WI38 (cell line): ENCODE measurements around the gene ZNF365.

Experiments
- H3K4me3 ChIP-seq: 2 replicates; pipeline ENCODE4 v1.5.1; 2011; ENCODE audit warnings: low read depth, mild to moderate bottlenecking, control low read depth, low read length
- TF ChIP-seq, protein P1 (sequence below): IDR thresholded peaks from 2 replicates; pipeline ENCODE4 v1.5.1; 2012; ENCODE audit warnings: low read depth, mild to moderate bottlenecking, control low read depth, low read length

The ZNF365 gene

DNA sequence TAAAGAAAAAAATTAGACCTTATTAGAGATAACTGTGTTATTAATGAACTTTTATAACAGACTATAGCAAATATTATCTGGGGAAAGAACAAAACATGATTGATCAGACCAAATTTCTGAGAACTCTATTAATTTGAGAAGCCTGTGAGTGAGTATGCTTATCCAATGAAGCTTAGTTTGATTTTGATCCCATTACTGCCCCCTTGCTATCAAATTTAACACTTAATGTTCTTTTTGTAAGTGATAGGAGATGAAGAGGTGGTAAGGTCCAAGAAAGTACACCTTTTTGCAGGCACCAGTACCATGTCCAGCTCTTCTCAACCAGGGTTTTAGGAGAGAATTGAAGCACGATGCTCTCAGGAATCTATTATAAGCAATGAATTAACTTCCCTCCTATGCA lies 49.9 kb downstream of the ZNF365 start:
- TF ChIP-seq, protein P1, sequence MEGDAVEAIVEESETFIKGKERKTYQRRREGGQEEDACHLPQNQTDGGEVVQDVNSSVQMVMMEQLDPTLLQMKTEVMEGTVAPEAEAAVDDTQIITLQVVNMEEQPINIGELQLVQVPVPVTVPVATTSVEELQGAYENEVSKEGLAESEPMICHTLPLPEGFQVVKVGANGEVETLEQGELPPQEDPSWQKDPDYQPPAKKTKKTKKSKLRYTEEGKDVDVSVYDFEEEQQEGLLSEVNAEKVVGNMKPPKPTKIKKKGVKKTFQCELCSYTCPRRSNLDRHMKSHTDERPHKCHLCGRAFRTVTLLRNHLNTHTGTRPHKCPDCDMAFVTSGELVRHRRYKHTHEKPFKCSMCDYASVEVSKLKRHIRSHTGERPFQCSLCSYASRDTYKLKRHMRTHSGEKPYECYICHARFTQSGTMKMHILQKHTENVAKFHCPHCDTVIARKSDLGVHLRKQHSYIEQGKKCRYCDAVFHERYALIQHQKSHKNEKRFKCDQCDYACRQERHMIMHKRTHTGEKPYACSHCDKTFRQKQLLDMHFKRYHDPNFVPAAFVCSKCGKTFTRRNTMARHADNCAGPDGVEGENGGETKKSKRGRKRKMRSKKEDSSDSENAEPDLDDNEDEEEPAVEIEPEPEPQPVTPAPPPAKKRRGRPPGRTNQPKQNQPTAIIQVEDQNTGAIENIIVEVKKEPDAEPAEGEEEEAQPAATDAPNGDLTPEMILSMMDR, result no peak
- H3K4me3 ChIP-seq, result no peak overlapping the region

DNA sequence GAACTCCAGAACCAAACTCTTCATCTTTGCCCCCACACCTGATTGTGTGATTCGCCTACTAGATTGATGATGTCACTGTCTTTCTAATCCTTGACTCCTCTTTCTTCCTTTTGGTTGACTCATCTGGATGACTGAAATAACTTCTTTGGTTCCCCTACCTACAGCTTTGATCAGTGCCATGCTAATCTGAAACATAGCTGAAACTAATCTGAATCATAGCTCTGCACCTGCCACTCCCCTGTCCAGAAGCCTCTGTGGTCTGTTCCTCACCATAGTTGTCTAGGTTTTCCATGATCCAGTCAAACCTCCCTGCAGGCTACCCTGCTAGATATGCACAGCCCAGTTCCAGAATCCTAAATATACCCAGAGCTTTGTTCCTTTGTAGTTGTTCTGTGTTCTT lies 51.9 kb downstream of the ZNF365 start:
- TF ChIP-seq, protein P1, result no peak
- no peak overlapping the region for H3K4me3 ChIP-seq

DNA sequence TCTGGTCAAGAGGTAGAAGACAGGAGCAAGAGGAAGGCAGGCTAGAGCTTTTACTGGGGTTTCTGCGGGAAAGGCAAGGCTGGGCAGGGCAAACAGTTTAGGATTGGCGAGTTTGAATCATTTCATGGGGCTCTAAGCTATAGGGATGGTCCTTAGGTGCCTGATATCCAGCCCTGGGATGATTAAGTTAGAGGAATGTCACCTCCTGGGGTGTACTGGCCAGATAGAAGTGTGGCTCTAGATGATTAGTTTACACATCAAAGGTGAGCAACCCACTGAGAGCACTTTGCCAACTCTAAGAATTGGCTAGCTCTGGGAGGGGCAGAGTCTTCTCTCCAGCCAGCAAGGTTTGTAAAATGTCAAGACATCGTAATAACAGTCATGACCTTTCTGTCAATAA lies 52.4 kb downstream of the ZNF365 start:
- H3K4me3 ChIP-seq, result no peak overlapping the region
- TF ChIP-seq, protein P1, result no peak

DNA sequence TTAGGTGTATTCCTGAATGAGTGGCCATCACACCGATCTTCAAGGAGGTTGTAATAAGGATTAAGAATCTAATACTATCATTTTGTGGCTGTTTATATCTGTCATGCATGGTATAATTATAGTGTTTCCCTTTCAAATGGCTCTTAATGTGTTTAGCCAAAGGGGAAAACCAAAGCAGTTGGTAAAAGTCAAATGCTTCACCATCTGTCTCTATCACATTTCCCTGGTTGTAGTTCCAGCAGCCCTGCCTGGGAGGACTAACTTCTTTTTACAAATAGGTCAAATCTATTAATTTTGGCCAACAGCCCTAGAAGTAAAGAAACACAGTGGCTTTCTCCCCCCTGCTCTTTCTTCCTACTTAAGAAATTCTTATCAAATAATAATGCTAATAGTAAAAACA lies 56.7 kb downstream of the ZNF365 start:
- TF ChIP-seq, protein P1, result no peak
- no peak overlapping the region for H3K4me3 ChIP-seq

GRCh38 chr10:62433181-62433692 lies 59.1 kb downstream of the ZNF365 start:
- TF ChIP-seq, protein P1, result no peak
- no peak overlapping the region for H3K4me3 ChIP-seq

DNA sequence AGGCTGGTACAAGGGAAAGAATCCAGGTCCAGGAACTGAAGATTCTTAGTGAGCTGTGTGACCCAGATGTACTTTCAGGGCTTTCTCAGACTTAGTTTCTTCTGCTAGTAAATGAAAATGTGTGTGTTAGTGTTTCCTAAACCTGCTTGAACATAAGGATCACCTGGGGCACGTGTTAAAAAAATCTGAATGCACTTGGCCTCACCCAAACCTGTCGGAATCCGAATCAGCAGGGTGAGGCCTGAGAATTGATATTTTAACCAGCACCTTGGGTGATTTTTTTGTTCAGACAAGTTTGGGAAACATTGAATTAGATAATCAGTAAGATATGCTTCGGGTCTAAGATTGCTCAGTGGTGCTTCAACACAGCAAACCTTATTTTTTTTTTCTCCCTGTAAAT lies 59.7 kb downstream of the ZNF365 start:
- H3K4me3 ChIP-seq, result no peak overlapping the region
- TF ChIP-seq, protein P1, result no peak

GRCh38 chr10:62437696-62438095 lies 63.5 kb downstream of the ZNF365 start:
- TF ChIP-seq, protein P1, result peak; percentile 42
- no peak overlapping the region for H3K4me3 ChIP-seq
